NCI-H146 treated with DMSO at 0.1 percent for 48 hours (cell line): ENCODE results near the gene HMGCR.
"Not testable (repeated sequence)": the region's sequence is repeated elsewhere in the genome, so short reads cannot be mapped to it uniquely, and the experiment has no call there.

Experiments used
- DNase-seq: peaks from one replicate; lab custom pipeline; 2025; ENCODE audit not compliant: unreplicated experiment; lab: John Stamatoyannopoulos, UW

Gene HMGCR

DNA sequence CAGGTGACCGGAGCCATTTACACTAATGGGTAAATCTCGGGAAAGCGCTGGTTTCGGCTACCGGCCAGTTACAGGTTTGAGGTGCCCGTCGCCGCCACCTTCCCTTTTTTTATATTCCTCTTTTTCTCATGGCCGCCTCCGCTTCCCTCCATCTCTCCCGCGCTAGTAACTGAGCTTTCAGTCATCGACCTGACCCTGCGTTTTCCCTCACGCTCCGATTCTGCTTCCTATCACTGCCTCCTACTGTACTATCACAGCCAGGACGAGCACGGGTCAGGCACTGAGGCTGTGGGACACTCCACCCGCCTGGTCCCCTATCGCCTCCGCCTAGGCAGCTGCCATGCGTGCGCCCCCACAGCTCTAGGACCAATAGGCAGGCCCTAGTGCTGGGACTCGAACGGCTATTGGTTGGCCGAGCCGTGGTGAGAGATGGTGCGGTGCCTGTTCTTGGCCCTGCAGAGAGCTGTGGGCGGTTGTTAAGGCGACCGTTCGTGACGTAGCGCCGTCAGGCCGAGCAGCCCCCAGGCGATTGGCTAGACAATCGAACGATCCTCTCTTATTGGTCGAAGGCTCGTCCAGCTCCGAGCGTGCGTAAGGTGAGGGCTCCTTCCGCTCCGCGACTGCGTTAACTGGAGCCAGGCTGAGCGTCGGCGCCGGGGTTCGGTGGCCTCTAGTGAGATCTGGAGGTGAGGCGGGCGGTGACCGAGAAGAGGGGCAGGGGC is at the start of gene HMGCR:
HMGCR (plus strand) TSS at position 606 of the 722 bp plus-strand sequence. CDS start 5,386 bp downstream, outside the sequence.
- peak; percentile 98 for DNase-seq

- DNase-seq, result not testable (repeated sequence)
Measured at GRCh38 chr5:75291844-75292243, 45.2 kb upstream of the HMGCR start.

GRCh38 chr5:75300084-75300483 is 36.9 kb upstream of the HMGCR start:
- no peak for DNase-seq

DNA sequence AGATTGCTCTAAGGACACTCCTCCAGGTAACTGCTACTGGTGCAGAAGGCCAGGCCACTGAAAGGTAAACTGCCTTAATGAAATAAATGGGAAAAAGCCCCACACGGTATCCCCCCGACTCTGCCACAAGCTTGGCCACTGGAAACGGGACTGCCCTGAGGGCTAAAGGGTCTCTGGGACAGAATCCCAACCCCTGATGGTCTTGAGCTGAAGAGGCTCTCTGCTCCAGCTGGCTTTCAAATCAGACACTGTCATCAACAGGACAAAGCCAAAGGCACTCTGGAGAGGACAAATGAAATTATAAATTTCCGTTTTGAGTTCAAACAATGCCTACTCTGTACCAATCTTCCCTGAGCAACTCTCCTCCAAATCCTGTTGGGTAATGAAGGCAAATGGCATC is 33.6 kb upstream of the HMGCR start:
- no peak for DNase-seq

GRCh38 chr5:75304486-75304885 is 32.5 kb upstream of the HMGCR start:
- DNase-seq, result peak; percentile 16

DNA sequence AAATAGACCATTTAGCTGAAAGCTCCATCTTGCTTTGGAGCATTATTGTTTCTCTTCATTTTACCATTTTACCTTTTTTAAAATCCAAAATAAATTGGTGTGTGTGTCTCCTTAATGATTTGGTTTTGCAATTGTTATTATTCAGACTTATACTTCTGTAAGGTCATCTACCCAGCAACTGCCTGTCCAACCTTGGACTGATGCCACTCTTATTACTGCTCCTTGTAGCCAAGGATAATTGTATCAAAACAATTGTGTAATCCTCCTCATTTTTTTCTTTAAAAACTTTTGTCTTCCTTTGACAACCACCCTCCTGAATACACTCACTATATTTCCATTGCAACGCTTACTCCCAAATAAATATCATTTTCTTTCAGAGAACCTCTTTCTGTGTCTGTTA is 30.3 kb upstream of the HMGCR start:
- no peak for DNase-seq

DNA sequence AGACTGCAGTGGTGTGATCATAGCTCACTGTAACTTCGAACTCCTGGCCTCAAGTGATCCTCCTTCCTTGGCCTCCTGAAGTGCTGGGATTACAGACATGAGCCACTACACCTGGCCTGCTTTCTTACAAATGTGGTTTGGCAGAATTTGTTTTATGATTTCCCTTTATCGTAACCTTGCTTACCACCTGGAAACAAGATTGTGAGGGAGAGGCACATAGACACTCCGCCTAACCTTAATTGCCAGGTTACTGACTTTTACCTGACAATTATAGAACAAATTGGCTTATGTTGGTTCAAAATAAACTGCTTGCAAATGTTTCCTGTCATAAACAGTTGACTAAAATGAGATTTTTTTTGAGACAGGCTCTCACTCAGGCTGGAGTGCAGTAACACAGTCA is 26.8 kb upstream of the HMGCR start:
- DNase-seq, result no peak

DNA sequence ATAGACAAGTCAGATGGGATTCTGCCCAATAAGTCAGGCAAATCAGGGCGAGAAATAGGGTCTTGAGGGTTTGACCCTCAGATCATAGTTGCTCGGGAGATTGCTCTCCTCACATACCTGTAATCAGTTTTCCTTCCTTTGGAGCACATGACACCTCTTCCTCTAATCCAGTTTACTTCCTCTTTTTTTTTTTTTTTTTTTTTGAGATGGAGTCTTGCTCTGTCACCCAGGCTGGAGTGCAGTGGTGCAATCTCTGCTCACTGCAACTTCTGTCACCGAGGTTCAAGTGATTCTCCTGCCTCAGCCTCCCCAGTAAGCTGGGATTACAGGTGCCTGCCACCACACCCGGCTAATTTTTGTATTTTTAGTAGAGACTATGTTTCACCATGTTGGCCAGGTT is 17.9 kb upstream of the HMGCR start:
- not testable (repeated sequence) for DNase-seq

DNA sequence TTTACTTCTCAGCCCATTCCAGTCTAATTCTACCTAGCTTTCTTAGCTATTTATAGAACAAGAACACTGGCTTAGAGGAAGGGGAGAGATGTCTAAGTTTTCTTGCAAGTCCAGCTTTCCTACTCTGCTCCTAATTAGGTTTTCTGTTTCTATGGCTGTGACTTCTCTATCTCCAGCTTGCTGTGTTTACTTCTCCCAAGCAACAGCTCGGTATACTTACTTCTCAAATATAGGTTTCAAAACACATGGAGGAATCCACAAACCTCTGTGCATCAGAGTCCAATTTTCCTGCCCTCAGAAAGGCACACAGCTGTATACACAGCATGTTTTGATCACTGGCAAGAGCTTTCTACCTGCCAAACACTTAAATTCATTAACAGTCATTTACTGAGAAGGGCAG is 17.4 kb upstream of the HMGCR start:
- DNase-seq, result no peak

- no peak for DNase-seq
Measured at GRCh38 chr5:75320371-75320770, 16.6 kb upstream of the HMGCR start.

DNA sequence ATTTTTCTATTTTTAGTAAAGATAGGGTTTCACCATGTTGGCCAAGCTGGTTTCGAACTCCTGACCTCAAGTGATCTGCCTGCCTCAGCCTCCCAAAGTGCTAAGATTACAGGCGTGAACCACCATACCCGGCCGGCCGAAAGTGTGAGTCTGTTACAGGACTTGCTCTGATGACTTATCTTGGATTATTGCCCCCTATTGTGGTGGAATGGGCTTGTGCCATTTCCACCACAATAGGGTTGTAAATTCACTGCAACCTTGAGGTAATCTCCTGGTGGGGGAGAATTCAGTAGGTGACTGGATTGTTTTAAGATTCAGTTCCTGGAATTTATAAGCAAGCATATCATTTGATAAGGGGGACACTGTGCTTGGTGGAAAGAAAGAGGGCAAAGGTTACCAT is 15.0 kb upstream of the HMGCR start:
- no peak for DNase-seq

DNA sequence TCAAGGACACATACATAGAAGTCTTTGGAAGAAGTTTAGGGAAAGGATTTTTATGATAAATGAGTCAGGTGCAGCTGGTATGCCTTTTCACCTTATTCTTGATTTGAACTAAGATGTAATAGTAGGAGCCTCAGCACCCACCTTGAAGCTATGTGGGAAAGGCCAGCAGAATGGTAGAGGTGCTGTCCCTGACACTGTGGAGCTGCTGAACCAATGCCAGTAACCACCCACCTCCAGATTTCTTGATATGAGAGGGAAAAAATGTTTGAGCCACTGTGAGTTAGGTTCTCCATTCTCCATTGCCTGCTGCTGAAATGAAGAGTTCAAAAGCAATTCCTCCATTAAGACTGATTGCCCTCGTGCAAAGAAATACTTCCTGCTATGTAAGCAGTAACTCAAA is 12.2 kb upstream of the HMGCR start:
- DNase-seq, result no peak

DNA sequence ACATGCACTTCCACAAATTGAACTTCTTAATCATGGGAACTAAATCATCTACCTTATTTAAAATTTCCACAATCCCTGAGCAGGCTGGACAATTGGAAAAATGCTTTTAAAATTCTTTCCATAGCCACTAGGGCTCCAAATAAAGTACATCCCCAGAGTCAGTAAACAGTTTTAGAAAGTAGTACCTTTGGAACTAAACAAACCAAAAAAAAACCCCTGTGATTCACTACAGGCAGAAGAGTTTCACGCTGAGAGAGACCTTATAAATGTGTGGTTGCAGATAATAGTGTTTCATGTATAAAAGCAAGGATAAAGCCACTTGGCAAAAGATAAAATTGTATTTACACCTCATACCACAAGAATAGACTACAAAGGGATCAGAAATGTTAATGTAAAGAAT is 11.8 kb upstream of the HMGCR start:
- DNase-seq, result no peak

DNA sequence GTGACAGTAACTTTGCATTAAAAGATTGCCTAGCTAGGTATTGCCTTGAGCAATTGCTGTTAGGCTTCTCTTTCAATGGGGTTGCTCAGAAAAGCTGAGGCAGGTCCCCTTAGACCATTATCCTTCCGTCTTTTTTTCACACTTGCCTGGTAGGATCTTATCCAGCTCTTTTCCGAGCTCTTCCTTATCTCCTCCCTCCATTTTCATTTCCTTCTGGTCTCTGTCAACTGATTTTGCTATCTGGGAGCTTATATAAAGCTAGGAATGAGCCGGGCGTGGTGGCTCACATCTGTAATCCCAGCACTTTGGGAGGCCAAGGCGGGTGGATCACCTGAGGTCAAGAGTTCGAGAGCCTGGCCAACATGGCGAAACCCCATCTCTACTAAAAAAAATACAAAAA is 6.6 kb upstream of the HMGCR start:
- DNase-seq, result no peak

DNA sequence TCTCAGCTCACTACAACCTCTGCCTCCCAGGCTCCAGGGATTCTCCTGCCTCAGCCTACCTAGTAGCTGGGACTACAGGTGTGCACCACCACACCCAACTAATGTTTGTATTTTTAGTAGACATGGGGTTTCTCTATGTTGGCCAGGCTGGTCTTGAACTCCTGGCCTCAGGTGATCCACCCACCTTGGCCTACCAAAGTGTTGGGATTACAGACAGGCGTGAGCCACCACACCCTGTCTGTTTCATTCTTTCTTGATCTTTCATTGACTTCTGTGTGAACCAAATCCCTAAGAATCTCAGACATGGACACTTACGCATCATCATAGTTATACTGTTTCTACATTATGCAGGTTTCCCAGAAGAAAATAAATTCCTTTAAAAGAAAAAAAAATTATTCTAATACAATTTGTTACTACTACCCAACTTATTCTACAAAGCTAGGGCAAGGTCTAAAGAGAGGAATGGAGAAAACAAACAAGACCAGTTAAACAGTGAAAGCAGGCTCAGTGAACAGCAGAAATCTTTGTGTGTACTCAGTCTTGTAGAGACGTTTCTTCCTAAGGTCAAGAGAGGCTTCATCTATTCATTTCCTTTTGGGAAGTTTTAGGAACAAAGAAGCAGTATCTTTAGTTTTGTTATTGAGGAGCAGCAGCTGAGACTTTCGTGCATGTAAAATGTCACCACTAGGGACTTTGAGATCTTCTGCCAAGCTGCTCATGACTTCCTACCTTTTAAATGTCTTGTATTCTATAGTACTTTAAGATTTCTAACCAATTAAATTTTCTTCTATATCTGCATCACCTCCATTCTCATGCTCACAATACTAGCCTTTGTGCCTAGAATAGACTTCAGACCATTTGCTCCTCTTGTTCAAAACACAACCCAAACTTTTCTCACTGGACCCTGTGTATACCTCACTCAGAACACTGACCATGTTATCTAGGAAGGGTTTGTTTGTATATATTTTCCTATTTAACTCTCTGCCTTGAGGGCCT is 5.6 kb upstream of the HMGCR start:
- no peak for DNase-seq

DNA sequence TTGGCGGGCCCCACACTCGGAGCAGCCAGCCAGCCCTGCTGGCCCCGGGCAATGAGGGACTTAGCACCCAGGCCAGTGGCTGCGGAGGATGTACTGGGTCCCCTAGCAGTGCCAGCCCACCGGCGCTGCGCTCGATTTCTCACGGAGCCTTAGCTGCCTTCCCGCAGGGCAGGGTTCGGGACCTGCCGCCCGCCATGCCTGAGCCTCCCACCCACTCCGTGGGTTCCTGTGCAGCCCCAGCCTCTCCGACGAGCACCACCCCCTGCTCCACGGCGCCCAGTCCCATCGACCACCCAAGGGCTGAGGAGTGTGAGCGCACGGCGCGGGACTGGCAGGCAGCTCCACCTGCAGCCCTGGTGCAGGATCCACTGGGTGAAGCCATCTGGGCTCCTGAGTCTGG is 3.3 kb upstream of the HMGCR start:
- DNase-seq, result not testable (repeated sequence)

DNA sequence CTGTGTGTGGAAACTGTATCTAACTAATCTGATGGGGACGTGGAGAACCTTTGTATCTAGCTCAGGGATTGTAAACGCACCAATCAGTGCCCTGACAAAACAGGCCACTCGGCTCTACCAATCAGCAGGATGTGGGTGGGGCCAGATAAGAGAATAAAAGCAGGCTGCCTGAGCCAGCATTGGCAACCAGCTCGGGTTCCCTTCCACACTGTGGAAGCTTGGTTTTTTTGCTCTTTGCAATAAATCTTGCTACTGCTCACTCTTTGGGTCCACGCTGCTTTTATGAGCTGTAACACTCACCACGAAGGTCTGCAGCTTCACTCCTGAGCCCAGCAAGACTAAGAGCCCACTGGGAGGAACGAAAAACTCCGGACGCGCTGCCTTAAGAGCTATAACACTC is 2.6 kb upstream of the HMGCR start:
- not testable (repeated sequence) for DNase-seq

DNA sequence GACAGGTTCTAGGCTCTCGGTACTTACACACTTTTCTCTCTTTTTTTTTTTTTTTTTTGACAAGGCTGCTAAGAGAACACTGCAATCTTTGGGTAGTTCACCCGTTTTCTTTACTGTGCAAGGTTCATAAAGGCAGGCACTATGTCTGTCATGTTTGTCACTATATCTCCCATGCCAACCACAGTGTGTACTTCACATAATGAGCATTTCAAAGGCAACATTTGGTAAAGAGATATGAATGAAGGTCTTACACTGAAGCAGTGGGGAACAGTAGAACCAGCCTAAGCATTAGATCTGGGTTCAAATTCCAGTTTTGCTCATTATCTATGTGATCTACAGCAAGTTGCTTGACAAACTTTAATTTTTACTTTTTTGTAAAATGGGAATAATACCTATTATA is 1.5 kb upstream of the HMGCR start:
- DNase-seq, result no peak

- DNase-seq, result peak; percentile 75
Measured at GRCh38 chr5:75335952-75336614, 937 bp upstream of the HMGCR start.

- no peak for DNase-seq
Measured at GRCh38 chr5:75337366-75338021, 474 bp downstream of the HMGCR start.

- no peak for DNase-seq
Measured at GRCh38 chr5:75338408-75338807, 1.4 kb downstream of the HMGCR start.
